Measurements from ENCODE around the gene SRSF10. TPM values are rescaled to one million over a fixed set of nuclear protein-coding genes. Genes with fewer than 3 reads are reported as not detected.

SRSF10 gene
- total RNA-seq, 1 donor from 2014 or later = 92.4 TPM

DNA sequence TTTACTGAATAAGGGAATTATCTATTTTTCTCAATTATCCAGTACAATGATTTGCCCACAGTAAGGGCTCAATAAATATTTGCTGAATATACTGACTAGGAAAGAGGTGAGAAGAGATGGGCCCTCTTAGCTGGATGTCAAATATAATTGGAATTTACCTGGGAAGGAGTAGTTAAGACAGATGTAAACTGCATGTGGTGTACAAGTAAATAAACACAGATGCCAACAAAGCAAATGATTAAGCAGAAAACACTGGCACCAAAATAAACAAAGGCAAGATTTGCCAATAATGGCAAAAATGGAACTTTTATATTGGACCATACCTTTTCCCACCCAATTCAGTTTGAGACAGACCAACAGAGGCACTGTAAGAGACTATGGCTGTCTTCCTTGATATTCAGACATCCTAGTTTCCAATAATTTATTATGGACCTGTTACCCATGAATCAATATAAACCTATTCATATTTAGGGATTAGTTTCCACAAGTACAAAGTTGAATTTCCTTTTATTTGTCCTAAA is 13.1 kb downstream of the SRSF10 start:
- Mint-ChIP-seq H3K4me1 (ENCODE audit: low read depth, unreplicated experiment) (peaks cover 11% of the 10 kb centered on the region), H3K27ac (ENCODE audit: unreplicated experiment) (no peak overlapping the region)

DNA sequence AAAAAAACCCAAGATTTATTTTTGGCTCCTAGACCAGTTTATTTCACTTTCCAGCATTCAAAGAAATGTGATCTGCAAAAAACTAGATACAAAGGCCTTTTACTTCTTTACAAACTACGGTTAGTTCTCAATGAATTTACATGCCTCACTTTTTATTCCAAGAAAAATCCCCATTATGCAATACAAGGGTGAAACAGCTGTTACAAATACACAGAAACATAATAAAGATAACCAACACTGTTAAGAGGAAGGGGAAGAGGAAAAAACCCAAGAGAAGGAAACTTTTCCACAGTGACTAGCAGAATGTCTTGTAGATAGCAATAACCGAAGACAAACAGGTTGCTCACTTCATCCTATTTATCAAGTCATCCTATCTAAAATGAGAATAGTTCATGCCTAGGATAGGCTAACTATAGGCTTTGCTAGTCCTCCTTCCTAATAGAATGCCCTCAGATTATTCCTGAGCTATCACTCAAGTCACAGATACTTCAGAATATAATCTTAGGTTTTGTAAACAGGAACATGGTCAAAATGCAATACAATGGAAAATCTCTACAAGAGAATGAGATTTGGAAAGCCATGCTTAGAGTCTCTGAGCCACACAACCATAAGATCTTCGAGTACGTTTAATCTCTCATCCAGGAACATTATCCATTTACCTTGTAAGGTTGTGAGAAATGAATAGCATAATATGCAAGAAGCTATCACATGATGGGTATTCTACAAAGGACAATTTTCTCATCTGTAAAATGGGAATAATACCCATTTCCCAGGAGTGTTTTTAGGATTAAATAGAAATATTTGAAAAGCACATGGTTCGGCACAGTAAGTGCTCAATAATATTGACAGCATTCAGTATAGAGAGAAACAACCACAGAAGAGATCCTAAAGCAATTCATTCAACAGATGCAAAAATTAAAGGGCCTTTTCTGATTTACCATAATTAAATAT is 15.1 kb downstream of the SRSF10 start:
- Mint-ChIP-seq H3K27me3 (ENCODE audit: low read depth, unreplicated experiment) (no peaks in the 10 kb centered on the region), H3K9me3 (ENCODE audit: unreplicated experiment) (no peaks in the 10 kb centered on the region), H3K4me3 (ENCODE audit: unreplicated experiment) (no peak overlapping the region), H3K27ac (ENCODE audit: unreplicated experiment) (no peak overlapping the region), H3K36me3 (ENCODE audit: low read depth, unreplicated experiment) (peaks cover 6% of the 10 kb centered on the region), H3K4me1 (ENCODE audit: low read depth, unreplicated experiment) (peaks cover 18% of the 10 kb centered on the region)
- Histone ChIP-seq H3K4me2 (ENCODE audit: low read length) (no peak overlapping the region), H4K20me1 (ENCODE audit: insufficient read depth, low read length) (peaks cover 45% of the 10 kb centered on the region), H3K79me2 (ENCODE audit: insufficient read depth, low read length) (peaks cover 58% of the 10 kb centered on the region), H3K9ac (ENCODE audit: low read length) (no peak overlapping the region), H3K36me3 (ENCODE audit: insufficient read depth, low read length) (peaks cover 47% of the 10 kb centered on the region), H3K27ac (ENCODE audit: low read depth, low read length) (no peak overlapping the region), H3K9me3 (ENCODE audit: insufficient read depth, low read depth, low read length) (no peaks in the 10 kb centered on the region), H3K27me3 (ENCODE audit: insufficient read depth, low read length) (no peaks in the 10 kb centered on the region), H2AFZ (ENCODE audit: low read depth, low read length) (no peak overlapping the region), H3K4me3 (ENCODE audit: insufficient read depth, low read depth, low read length) (no peak overlapping the region), H3K4me1 (ENCODE audit: insufficient read depth, low read length) (no peaks in the 10 kb centered on the region)
- no peak for DNase-seq (ENCODE audit: low read depth)
- TF ChIP-seq, protein P1, sequence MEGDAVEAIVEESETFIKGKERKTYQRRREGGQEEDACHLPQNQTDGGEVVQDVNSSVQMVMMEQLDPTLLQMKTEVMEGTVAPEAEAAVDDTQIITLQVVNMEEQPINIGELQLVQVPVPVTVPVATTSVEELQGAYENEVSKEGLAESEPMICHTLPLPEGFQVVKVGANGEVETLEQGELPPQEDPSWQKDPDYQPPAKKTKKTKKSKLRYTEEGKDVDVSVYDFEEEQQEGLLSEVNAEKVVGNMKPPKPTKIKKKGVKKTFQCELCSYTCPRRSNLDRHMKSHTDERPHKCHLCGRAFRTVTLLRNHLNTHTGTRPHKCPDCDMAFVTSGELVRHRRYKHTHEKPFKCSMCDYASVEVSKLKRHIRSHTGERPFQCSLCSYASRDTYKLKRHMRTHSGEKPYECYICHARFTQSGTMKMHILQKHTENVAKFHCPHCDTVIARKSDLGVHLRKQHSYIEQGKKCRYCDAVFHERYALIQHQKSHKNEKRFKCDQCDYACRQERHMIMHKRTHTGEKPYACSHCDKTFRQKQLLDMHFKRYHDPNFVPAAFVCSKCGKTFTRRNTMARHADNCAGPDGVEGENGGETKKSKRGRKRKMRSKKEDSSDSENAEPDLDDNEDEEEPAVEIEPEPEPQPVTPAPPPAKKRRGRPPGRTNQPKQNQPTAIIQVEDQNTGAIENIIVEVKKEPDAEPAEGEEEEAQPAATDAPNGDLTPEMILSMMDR (IDR thresholded peaks at IDR 0.05; ENCODE audit: insufficient read depth, low read depth, low read length) = no peak
- no peak for TF ChIP-seq EZH2 (IDR thresholded peaks at IDR 0.05; ENCODE audit: insufficient read depth, low read length)
- no peak for FAIRE-seq

More for the DNA sequence above, 13.1 kb downstream of the SRSF10 start:
- TF ChIP-seq EZH2 (IDR thresholded peaks at IDR 0.05; ENCODE audit: insufficient read depth, low read length) = no peak
- TF ChIP-seq, protein P1 (IDR thresholded peaks at IDR 0.05; ENCODE audit: insufficient read depth, low read depth, low read length) = no peak
- H3K27ac ChIP-seq (ENCODE audit: low read depth, low read length) = no peak overlapping the region
- no peak overlapping the region for H3K4me3 ChIP-seq (ENCODE audit: insufficient read depth, low read depth, low read length)
- peaks cover 55% of the 10 kb centered on the region for H3K79me2 ChIP-seq (ENCODE audit: insufficient read depth, low read length)
- no peaks in the 10 kb centered on the region for H3K4me1 ChIP-seq (ENCODE audit: insufficient read depth, low read length)
- peaks cover 55% of the 10 kb centered on the region for H3K36me3 ChIP-seq (ENCODE audit: insufficient read depth, low read length)
- peaks cover 4% of the 10 kb centered on the region for H3K36me3 Mint-ChIP-seq (ENCODE audit: low read depth, unreplicated experiment)
- no peaks in the 10 kb centered on the region for H3K9me3 ChIP-seq (ENCODE audit: insufficient read depth, low read depth, low read length)
- H3K9me3 Mint-ChIP-seq (ENCODE audit: unreplicated experiment) = no peaks in the 10 kb centered on the region
- no peak overlapping the region for H3K9ac ChIP-seq (ENCODE audit: low read length)
- no peak for FAIRE-seq
- DNase-seq (ENCODE audit: low read depth) = no peak
- no peaks in the 10 kb centered on the region for H3K27me3 ChIP-seq (ENCODE audit: insufficient read depth, low read length)
- H3K27me3 Mint-ChIP-seq (ENCODE audit: low read depth, unreplicated experiment) = no peaks in the 10 kb centered on the region
- no peak overlapping the region for H2AFZ ChIP-seq (ENCODE audit: low read depth, low read length)
- H4K20me1 ChIP-seq (ENCODE audit: insufficient read depth, low read length) = peaks cover 33% of the 10 kb centered on the region
- H3K4me2 ChIP-seq (ENCODE audit: low read length) = no peak overlapping the region
- H3K4me3 Mint-ChIP-seq (ENCODE audit: unreplicated experiment) = no peak overlapping the region
